IPS-15b (cell line): ENCODE data around the gene KCNJ15.

Experiments used
- H3K27me3 ChIP-seq: one replicate; pipeline ENCODE4 v1.6.1; 2013; ENCODE audit warnings: low read length; ENCODE audit not compliant: control insufficient read depth, insufficient read depth
- H3K36me3 ChIP-seq: one replicate; pipeline ENCODE4 v1.6.1; 2013; ENCODE audit warnings: low read length; ENCODE audit not compliant: control insufficient read depth, insufficient read depth
- H3K4me1 ChIP-seq: one replicate; pipeline ENCODE4 v1.6.1; 2013; ENCODE audit warnings: mild to moderate bottlenecking, low read length; ENCODE audit not compliant: control insufficient read depth, insufficient read depth
- H3K4me3 ChIP-seq: one replicate; pipeline ENCODE4 v1.5.1; 2013; ENCODE audit warnings: low read depth, low read length
- H3K9ac ChIP-seq: one replicate; pipeline ENCODE4 v1.6.1; 2013; ENCODE audit warnings: low read depth, mild to moderate bottlenecking, low read length
- H3K9me3 ChIP-seq: one replicate; pipeline ENCODE4 v1.6.1; 2013; ENCODE audit warnings: mild to moderate bottlenecking, low read length; ENCODE audit not compliant: control insufficient read depth, insufficient read depth

KCNJ15 gene

DNA sequence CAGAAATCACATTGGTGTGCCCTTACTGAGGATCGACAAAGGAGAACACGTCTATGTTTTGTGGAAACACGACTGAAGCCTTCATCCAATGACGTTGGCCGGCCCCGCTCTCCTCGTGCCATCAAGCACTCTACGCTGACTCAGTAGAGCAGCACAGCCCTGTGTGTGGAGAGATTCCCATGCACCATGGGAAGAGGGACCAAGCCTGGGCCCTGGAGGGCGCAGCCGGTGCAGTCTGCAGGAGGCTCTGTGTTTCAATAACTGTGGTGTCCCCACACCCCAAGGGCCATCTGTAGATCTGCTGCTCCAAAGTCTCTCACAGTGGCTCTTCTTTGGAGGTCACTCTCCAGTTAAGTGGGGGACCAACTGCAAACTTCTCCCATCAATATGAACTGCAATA is 97.4 kb downstream of the KCNJ15 start:
- no peak overlapping the region for H3K9ac ChIP-seq
- H3K36me3 ChIP-seq = no peaks in the 10 kb centered on the region
- no peaks in the 10 kb centered on the region for H3K9me3 ChIP-seq
- H3K4me1 ChIP-seq = peaks cover 10% of the 10 kb centered on the region
- no peak overlapping the region for H3K4me3 ChIP-seq
- H3K27me3 ChIP-seq = peaks cover 13% of the 10 kb centered on the region

GRCh38 chr21:38354746-38355145 is 98.0 kb downstream of the KCNJ15 start:
- H3K4me3 ChIP-seq = no peak overlapping the region
- peaks cover 13% of the 10 kb centered on the region for H3K27me3 ChIP-seq
- H3K9ac ChIP-seq = no peak overlapping the region
- no peaks in the 10 kb centered on the region for H3K36me3 ChIP-seq
- H3K9me3 ChIP-seq = no peaks in the 10 kb centered on the region
- H3K4me1 ChIP-seq = peaks cover 10% of the 10 kb centered on the region

DNA sequence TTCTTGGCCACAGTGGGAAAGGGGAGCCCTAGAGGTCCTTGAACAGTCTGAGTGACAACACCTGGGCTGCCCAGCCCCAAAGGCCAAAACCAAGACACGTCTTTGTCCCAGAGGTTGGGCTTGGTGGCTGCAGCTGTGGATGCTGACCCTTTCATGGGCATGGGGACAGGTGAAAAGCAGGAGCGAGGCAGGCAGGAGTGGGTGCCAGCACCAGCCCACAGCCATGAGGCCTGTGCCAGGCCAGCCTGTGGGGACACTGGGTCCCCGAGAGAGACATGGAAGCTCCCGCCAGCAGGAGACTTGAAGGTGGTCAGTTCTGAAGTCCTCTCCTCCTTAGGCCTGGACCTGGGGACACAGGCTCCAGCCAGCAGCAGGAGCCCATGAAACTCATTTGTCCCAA is 98.6 kb downstream of the KCNJ15 start:
- H3K4me3 ChIP-seq = no peak overlapping the region
- H3K4me1 ChIP-seq = peaks cover 10% of the 10 kb centered on the region
- no peak overlapping the region for H3K9ac ChIP-seq
- no peaks in the 10 kb centered on the region for H3K9me3 ChIP-seq
- H3K27me3 ChIP-seq = peaks cover 13% of the 10 kb centered on the region
- no peaks in the 10 kb centered on the region for H3K36me3 ChIP-seq

- Histone ChIP-seq H3K9ac (no peak overlapping the region), H3K36me3 (no peaks in the 10 kb centered on the region)
These were observed 99.4 kb downstream of the KCNJ15 start for GRCh38 chr21:38355992-38356781.

More at GRCh38 chr21:38355992-38356781, 99.4 kb downstream of the KCNJ15 start:
- Histone ChIP-seq H3K27me3 (peaks cover 13% of the 10 kb centered on the region), H3K4me1 (peaks cover 10% of the 10 kb centered on the region), H3K4me3 (no peak overlapping the region), H3K9me3 (no peaks in the 10 kb centered on the region)
